ENCODE measurements around the gene SEMA3F. TPM values are rescaled to one million over a fixed set of nuclear protein-coding genes. Genes with fewer than 3 reads are reported as not detected.

The SEMA3F gene
- total RNA-seq, 5 donors from 2014 or later (not counting 1 experiment from before 2014, with no cell fraction given): 0.32 to 0.46 (median 0.36) TPM; not detected in 1

- Histone ChIP-seq H3K9me3 (no peaks in the 10 kb centered on the region), H3K27ac (ENCODE audit: low read length) (no peak overlapping the region), H3K4me1 (ENCODE audit: control insufficient read depth in 1 of 2, extremely low read depth in 1 of 2, insufficient read depth in 2 of 2, low read length in 2 of 2) (peaks cover 0 to 3% of the 10 kb centered on the region in 2 experiments), H3K4me3 (ENCODE audit: control insufficient read depth in 1 of 2, extremely low read depth in 1 of 2, low read length in 1 of 2) (no peak overlapping the region), H3K36me3 (ENCODE audit: control insufficient read depth in 2 of 2, extremely low read depth in 1 of 2, insufficient read depth in 1 of 2, low read length in 1 of 2) (no peaks in the 10 kb centered on the region), H3K27me3 (replicated peaks in 1 of 2; ENCODE audit: control insufficient read depth in 2 of 2, extremely low read depth in 1 of 2, insufficient read depth in 2 of 2, low read length in 1 of 2) (peaks cover 0 to 33% of the 10 kb centered on the region in 2 experiments)
- WGBS (ENCODE audit: insufficient coverage): no CpG with 5 or more reads among the region's 9 CpGs
- ChIA-PET CTCF (interaction anchor here (0.5 to 1.1 kb wide), 5 partner anchors 9 to 670 kb away, joined by 3 to 5 read pairs (median 3); no protein-coding TSS in a partner anchor), POLR2A (no interaction called here)
- Mint-ChIP-seq H3K9me3 (no peaks in the 10 kb centered on the region), H3K27me3 (peaks cover 0 to 1% of the 10 kb centered on the region in 2 donors), H3K4me1 (no peaks in the 10 kb centered on the region), H3K4me3 (no peak overlapping the region), H3K36me3 (no peaks in the 10 kb centered on the region), H3K27ac (no peak overlapping the region)
- DNase-seq: no peak
- no peak for ATAC-seq (replicated peaks in 1 of 4)
These were observed 60.4 kb downstream of the SEMA3F start for GRCh38 chr3:50215529-50215928.

- H3K4me3 Mint-ChIP-seq: no peak overlapping the region
- DNase-seq: no peak
- H3K4me1 ChIP-seq (ENCODE audit: control insufficient read depth in 1 of 2, extremely low read depth in 1 of 2, insufficient read depth in 2 of 2, low read length in 2 of 2): peaks cover 0 to 14% of the 10 kb centered on the region in 2 experiments
- no peaks in the 10 kb centered on the region for H3K36me3 Mint-ChIP-seq
- no peaks in the 10 kb centered on the region for H3K27me3 Mint-ChIP-seq
- 72% methylated on average over 6 of the region's 10 CpGs for WGBS (ENCODE audit: insufficient coverage)
- no peak overlapping the region for H3K27ac Mint-ChIP-seq
- no peak overlapping the region for H3K4me3 ChIP-seq (ENCODE audit: control insufficient read depth in 1 of 2, extremely low read depth in 1 of 2, low read length in 1 of 2)
- no peak for ATAC-seq (replicated peaks in 1 of 4)
- ChIA-PET CTCF (no interaction called here), POLR2A (interaction anchor here (0.5 to 0.6 kb wide), 2 partner anchors 18 to 1172 kb away, joined by 4 to 9 read pairs; no protein-coding TSS in a partner anchor)
- no peaks in the 10 kb centered on the region for H3K4me1 Mint-ChIP-seq
- no peaks in the 10 kb centered on the region for H3K9me3 ChIP-seq
- H3K27me3 ChIP-seq (replicated peaks in 1 of 2; ENCODE audit: control insufficient read depth in 2 of 2, extremely low read depth in 1 of 2, insufficient read depth in 2 of 2, low read length in 1 of 2): peaks cover 0 to 29% of the 10 kb centered on the region in 2 experiments
- H3K9me3 Mint-ChIP-seq: no peaks in the 10 kb centered on the region
- H3K27ac ChIP-seq (ENCODE audit: low read length): no peak overlapping the region
- no peaks in the 10 kb centered on the region for H3K36me3 ChIP-seq (ENCODE audit: control insufficient read depth in 2 of 2, extremely low read depth in 1 of 2, insufficient read depth in 1 of 2, low read length in 1 of 2)
These were observed 62.6 kb downstream of the SEMA3F start for GRCh38 chr3:50217681-50218080.

- POLR2A ChIA-PET: interaction anchor here in 1 of 2 donors (0.5 kb wide), 1 partner anchor 17 kb away, joined by 4 read pairs; no protein-coding TSS in a partner anchor
- H3K4me3 ChIP-seq (ENCODE audit: control insufficient read depth in 1 of 2, extremely low read depth in 1 of 2, low read length in 1 of 2): no peak overlapping the region
- Mint-ChIP-seq H3K4me3 (no peak overlapping the region), H3K4me1 (no peaks in the 10 kb centered on the region), H3K27ac (no peak overlapping the region), H3K27me3 (no peaks in the 10 kb centered on the region), H3K36me3 (no peaks in the 10 kb centered on the region), H3K9me3 (no peaks in the 10 kb centered on the region)
- no peaks in the 10 kb centered on the region for H3K36me3 ChIP-seq (ENCODE audit: control insufficient read depth in 2 of 2, extremely low read depth in 1 of 2, insufficient read depth in 1 of 2, low read length in 1 of 2)
- H3K4me1 ChIP-seq (ENCODE audit: control insufficient read depth in 1 of 2, extremely low read depth in 1 of 2, insufficient read depth in 2 of 2, low read length in 2 of 2): peaks cover 0 to 14% of the 10 kb centered on the region in 2 experiments
- H3K27me3 ChIP-seq (replicated peaks in 1 of 2; ENCODE audit: control insufficient read depth in 2 of 2, extremely low read depth in 1 of 2, insufficient read depth in 2 of 2, low read length in 1 of 2): peaks cover 0 to 26% of the 10 kb centered on the region in 2 experiments
- no peaks in the 10 kb centered on the region for H3K9me3 ChIP-seq
- 94% methylated on average over 15 of the region's 17 CpGs for WGBS (ENCODE audit: insufficient coverage)
- ATAC-seq (replicated peaks in 1 of 4) (no peak), DNase-seq (no peak)
- H3K27ac ChIP-seq (ENCODE audit: low read length): no peak overlapping the region
- CTCF ChIA-PET: interaction anchor here in 1 of 2 donors (0.6 kb wide), 1 partner anchor 21 kb away, joined by 10 read pairs; no protein-coding TSS in a partner anchor
These were observed 63.3 kb downstream of the SEMA3F start for GRCh38 chr3:50218448-50218847.

GRCh38 chr3:50219285-50219684 lies 64.2 kb downstream of the SEMA3F start:
- 87% methylated on average over 5 of the region's 5 CpGs for WGBS (ENCODE audit: insufficient coverage)
- Mint-ChIP-seq H3K4me3 (no peak overlapping the region), H3K9me3 (no peaks in the 10 kb centered on the region), H3K27ac (no peak overlapping the region), H3K27me3 (peaks cover 0 to 3% of the 10 kb centered on the region in 2 donors), H3K36me3 (no peaks in the 10 kb centered on the region), H3K4me1 (no peaks in the 10 kb centered on the region)
- Histone ChIP-seq H3K4me3 (ENCODE audit: control insufficient read depth in 1 of 2, extremely low read depth in 1 of 2, low read length in 1 of 2) (no peak overlapping the region), H3K27me3 (replicated peaks in 1 of 2; ENCODE audit: control insufficient read depth in 2 of 2, extremely low read depth in 1 of 2, insufficient read depth in 2 of 2, low read length in 1 of 2) (peaks cover 0 to 20% of the 10 kb centered on the region in 2 experiments), H3K4me1 (ENCODE audit: control insufficient read depth in 1 of 2, extremely low read depth in 1 of 2, insufficient read depth in 2 of 2, low read length in 2 of 2) (peaks cover 0 to 14% of the 10 kb centered on the region in 2 experiments), H3K27ac (ENCODE audit: low read length) (no peak overlapping the region), H3K9me3 (no peaks in the 10 kb centered on the region), H3K36me3 (ENCODE audit: control insufficient read depth in 2 of 2, extremely low read depth in 1 of 2, insufficient read depth in 1 of 2, low read length in 1 of 2) (no peaks in the 10 kb centered on the region)
- POLR2A ChIA-PET: no interaction called here
- ATAC-seq (replicated peaks in 1 of 4) (no peak), DNase-seq (no peak)
- CTCF ChIA-PET: interaction anchor here in 1 of 2 donors (0.5 to 1.1 kb wide), 3 partner anchors 14 to 1663 kb away, joined by 3 to 4 read pairs (median 3); partner anchors contain the start of gene PFKFB4

GRCh38 chr3:50220109-50220508 lies 65.0 kb downstream of the SEMA3F start:
- H3K27me3 Mint-ChIP-seq: peaks cover 0 to 3% of the 10 kb centered on the region in 2 donors
- ATAC-seq (replicated peaks in 1 of 4): no peak
- no CpG with 5 or more reads among the region's 6 CpGs for WGBS (ENCODE audit: insufficient coverage)
- Histone ChIP-seq H3K36me3 (ENCODE audit: control insufficient read depth in 2 of 2, extremely low read depth in 1 of 2, insufficient read depth in 1 of 2, low read length in 1 of 2) (no peaks in the 10 kb centered on the region), H3K4me3 (ENCODE audit: control insufficient read depth in 1 of 2, extremely low read depth in 1 of 2, low read length in 1 of 2) (no peak overlapping the region), H3K27ac (ENCODE audit: low read length) (no peak overlapping the region), H3K27me3 (replicated peaks in 1 of 2; ENCODE audit: control insufficient read depth in 2 of 2, extremely low read depth in 1 of 2, insufficient read depth in 2 of 2, low read length in 1 of 2) (peaks cover 0 to 17% of the 10 kb centered on the region in 2 experiments), H3K9me3 (no peaks in the 10 kb centered on the region), H3K4me1 (ENCODE audit: control insufficient read depth in 1 of 2, extremely low read depth in 1 of 2, insufficient read depth in 2 of 2, low read length in 2 of 2) (peaks cover 0 to 14% of the 10 kb centered on the region in 2 experiments)
- no peak for DNase-seq
- no peaks in the 10 kb centered on the region for H3K9me3 Mint-ChIP-seq
- ChIA-PET CTCF (interaction anchor here (0.5 to 1.0 kb wide), 3 partner anchors 24 to 1179 kb away, joined by 3 read pairs; no protein-coding TSS in a partner anchor), POLR2A (no interaction called here)
- H3K36me3 Mint-ChIP-seq: no peaks in the 10 kb centered on the region
- H3K4me3 Mint-ChIP-seq: no peak overlapping the region
- no peaks in the 10 kb centered on the region for H3K4me1 Mint-ChIP-seq
- H3K27ac Mint-ChIP-seq: no peak overlapping the region

- H3K27ac Mint-ChIP-seq: no peak overlapping the region
- Histone ChIP-seq H3K27me3 (replicated peaks in 1 of 2; ENCODE audit: control insufficient read depth in 2 of 2, extremely low read depth in 1 of 2, insufficient read depth in 2 of 2, low read length in 1 of 2) (peaks cover 0 to 19% of the 10 kb centered on the region in 2 experiments), H3K27ac (ENCODE audit: low read length) (no peak overlapping the region), H3K4me1 (ENCODE audit: control insufficient read depth in 1 of 2, extremely low read depth in 1 of 2, insufficient read depth in 2 of 2, low read length in 2 of 2) (peaks cover 0 to 19% of the 10 kb centered on the region in 2 experiments), H3K36me3 (ENCODE audit: control insufficient read depth in 2 of 2, extremely low read depth in 1 of 2, insufficient read depth in 1 of 2, low read length in 1 of 2) (no peaks in the 10 kb centered on the region), H3K9me3 (no peaks in the 10 kb centered on the region), H3K4me3 (ENCODE audit: control insufficient read depth in 1 of 2, extremely low read depth in 1 of 2, low read length in 1 of 2) (no peak overlapping the region)
- H3K27me3 Mint-ChIP-seq: peaks cover 0 to 3% of the 10 kb centered on the region in 2 donors
- WGBS (ENCODE audit: insufficient coverage): 20% methylated on average over 1 of the region's 4 CpGs
- ATAC-seq (replicated peaks in 1 of 4) (no peak), DNase-seq (no peak)
- H3K36me3 Mint-ChIP-seq: no peaks in the 10 kb centered on the region
- no peak overlapping the region for H3K4me3 Mint-ChIP-seq
- H3K9me3 Mint-ChIP-seq: no peaks in the 10 kb centered on the region
- CTCF ChIA-PET: interaction anchor here (0.6 to 1.5 kb wide), 3 partner anchors 26 to 106 kb away, joined by 3 to 4 read pairs (median 3); no protein-coding TSS in a partner anchor
- POLR2A ChIA-PET: interaction anchor here in 1 of 2 donors (0.6 kb wide), 1 partner anchor 15 kb away, joined by 4 read pairs; no protein-coding TSS in a partner anchor
- peaks cover 0 to 5% (median 2%) of the 10 kb centered on the region in 3 donors for H3K4me1 Mint-ChIP-seq
These were observed 65.9 kb downstream of the SEMA3F start for GRCh38 chr3:50221051-50221410.
